Spleen (tissue), 11 donors: Measurements from ENCODE around the gene ZNF699. TPM values are rescaled to one million over a fixed set of nuclear protein-coding genes. Genes with fewer than 3 reads are reported as not detected.
A peak's percentile ranks its signal among the peaks of the same experiment; 100 is the strongest.
"Not testable (repeated sequence)": the region's sequence is repeated elsewhere in the genome, so short reads cannot be mapped to it uniquely, and the experiment has no call there.

ENCODE experiments used
- DNase-seq: peaks from one replicate; pipeline ENCODE4 v3.0.0-alpha.2; 2020
- H3K27ac ChIP-seq, 8 donors: fragments of 200-600 bp; sonication (generic) in 7 of 8; 1 replicate in 4 of 8; 2 replicates in 4 of 8; pipeline versions ENCODE4 v1.5.0 to v1.8.0; 2016 to 2021; ENCODE audit warnings: inconsistent platforms in 4 of 8, mild to moderate bottlenecking in 4 of 8, moderate library complexity in 1 of 8
- H3K27me3 ChIP-seq, 7 donors: fragments of 200-600 bp; sonication (generic) in 6 of 7; replicated peaks in 1 of 7; 1 replicate in 4 of 7; 2 replicates in 3 of 7; pipeline versions ENCODE4 v1.5.0 to v1.8.0; 2016 to 2021; ENCODE audit warnings: inconsistent platforms in 3 of 7, mild to moderate bottlenecking in 1 of 7
- H3K36me3 ChIP-seq, 6 donors: fragments of 200-600 bp; sonication (generic) in 5 of 6; 1 replicate in 4 of 6; 2 replicates in 2 of 6; pipeline versions ENCODE4 v1.5.0 to v1.8.0; 2016 to 2021; ENCODE audit warnings: inconsistent platforms in 2 of 6
- H3K4me1 ChIP-seq, 6 donors: fragments of 200-600 bp; sonication (generic) in 5 of 6; 1 replicate in 3 of 6; 2 replicates in 3 of 6; pipeline versions ENCODE4 v1.5.0 to v1.8.0; 2016 to 2021; ENCODE audit warnings: inconsistent platforms in 3 of 6
- H3K4me3 ChIP-seq, 8 donors: fragments of 200-600 bp; sonication (generic) in 7 of 8; 1 replicate in 4 of 8; 2 replicates in 4 of 8; pipeline versions ENCODE4 v1.5.0 to v1.8.0; 2016 to 2021; ENCODE audit warnings: inconsistent platforms in 4 of 8, mild to moderate bottlenecking in 4 of 8, moderate library complexity in 2 of 8
- H3K9me3 ChIP-seq, 8 donors: fragments of 200-600 bp; sonication (generic) in 7 of 8; 1 replicate in 4 of 8; 2 replicates in 4 of 8; pipeline versions ENCODE4 v1.5.0 to v1.8.0; 2016 to 2021; ENCODE audit warnings: inconsistent platforms in 4 of 8
- POLR2A ChIP-seq, 3 donors: fragments of 450-650 bp; IDR thresholded peaks; one replicate each; pipeline ENCODE4 v1.5.1; 2017; ENCODE audit warnings: antibody characterized with exemption in 3 of 3, mild to moderate bottlenecking in 1 of 3
- POLR2AphosphoS5 ChIP-seq, 3 donors: sonication (generic); formaldehyde crosslinking; IDR thresholded peaks; one replicate each; pipeline ENCODE4 v1.5.1; 2017; ENCODE audit warnings: antibody characterized with exemption in 3 of 3
- WGBS, 5 donors: extraction: QIAGEN DNeasy Blood & Tissue Kit in 3 of 5; methylation state at CpG; one replicate each; pipeline versions ENCODE4 v1.1.5 to v1.1.7; 2013 to 2018; 5-methylcytosine and 5-hydroxymethylcytosine counted together
- intact Hi-C: fragments of 100-400 bp; cut with DNase I; formaldehyde crosslinking; loops from one replicate; pipeline ENCODE4 v1.15.0; 2023; ENCODE audit warnings: low total_unique reads
- polyA plus RNA-seq, 3 donors: library from polyadenylated mRNA; stranded (reverse); fragments of 200-250 nt; gene quantifications; one replicate each; pipeline ENCODE4 v1.2.1, GENCODE V29; 2013
- total RNA-seq, 7 donors: library from RNA; depleted of rRNA in 3 of 7; stranded (reverse); fragments of >200 nt in 3 of 7; fragmentation: NEBNext Ultra II Directional in 4 of 7; extraction: Animal tissue kit (Norgen Biotek cat#: 25700) in 4 of 7; gene quantifications; one replicate each; pipeline versions ENCODE4 v1.1.0 to v1.2.1, GENCODE V29; 2016 to 2021
- TF ChIP-seq, protein P1 (sequence below), 11 experiments: fragments of 200-600 bp in 7 of 11; fragments of 450-650 bp in 4 of 11; sonication (generic) in 4 of 11; IDR thresholded peaks in 8 of 11; conservative IDR thresholded peaks in 3 of 11; 1 replicate in 7 of 11; 2 replicates in 4 of 11; pipeline versions ENCODE4 v1.4.0 to v1.8.0; 2016 to 2021; ENCODE audit warnings: antibody characterized with exemption in 11 of 11, inconsistent platforms in 4 of 11, mild to moderate bottlenecking in 1 of 11
- donor health status: healthy with polysubstance abuse.
- donor health status: DM: no; HTN: no; CAD: no; lungs with moderate emphysema.
- donor health status: DM: no; HTN: no; CAD: no.
- donor health status: Bipolar disorder and iron deficiency.
- donor health status: healthy.
- donor health status: DM: no; HTN: no; CAD: no.
- donor health status: DM: yes; HTN: yes; CAD: no.

ZNF699 gene
- total and polyA plus RNA-seq, 10 donors: 0.67 to 16.2 (median 9.9) TPM

DNA sequence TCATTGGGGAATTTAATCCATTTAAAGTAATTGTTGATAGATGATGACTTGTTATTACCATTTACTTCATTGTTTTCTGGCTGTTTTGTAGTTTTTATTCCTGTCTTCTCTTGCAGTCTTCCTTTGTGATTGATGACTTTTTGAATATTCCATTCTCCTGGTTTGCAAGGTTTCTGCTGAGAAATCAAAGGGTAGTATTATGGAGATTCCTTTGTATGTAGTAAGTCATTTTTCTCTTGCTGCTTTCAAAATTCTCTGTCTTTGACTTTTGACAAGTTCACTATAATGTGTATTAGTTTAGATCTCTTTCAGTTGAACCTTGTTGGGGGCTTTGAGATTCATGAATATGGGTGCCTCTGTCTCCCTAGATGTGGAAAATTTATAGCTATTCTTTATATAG is 20.4 kb upstream of the ZNF699 start:
- Histone ChIP-seq H3K27me3 (no peaks in the 10 kb centered on the region), H3K36me3 (peaks cover 5 to 100% (median 73%) of the 10 kb centered on the region in 6 donors), H3K27ac (no peak overlapping the region), H3K4me3 (no peak overlapping the region), H3K4me1 (peaks cover 0 to 7% (median 2%) of the 10 kb centered on the region in 6 donors), H3K9me3 (peaks cover 35 to 100% (median 100%) of the 10 kb centered on the region in 8 donors)
- no peak for DNase-seq
- TF ChIP-seq POLR2AphosphoS5 (IDR thresholded peaks at IDR 0.05) (no peak), POLR2A (IDR thresholded peaks at IDR 0.05) (no peak)
- TF ChIP-seq, protein P1, sequence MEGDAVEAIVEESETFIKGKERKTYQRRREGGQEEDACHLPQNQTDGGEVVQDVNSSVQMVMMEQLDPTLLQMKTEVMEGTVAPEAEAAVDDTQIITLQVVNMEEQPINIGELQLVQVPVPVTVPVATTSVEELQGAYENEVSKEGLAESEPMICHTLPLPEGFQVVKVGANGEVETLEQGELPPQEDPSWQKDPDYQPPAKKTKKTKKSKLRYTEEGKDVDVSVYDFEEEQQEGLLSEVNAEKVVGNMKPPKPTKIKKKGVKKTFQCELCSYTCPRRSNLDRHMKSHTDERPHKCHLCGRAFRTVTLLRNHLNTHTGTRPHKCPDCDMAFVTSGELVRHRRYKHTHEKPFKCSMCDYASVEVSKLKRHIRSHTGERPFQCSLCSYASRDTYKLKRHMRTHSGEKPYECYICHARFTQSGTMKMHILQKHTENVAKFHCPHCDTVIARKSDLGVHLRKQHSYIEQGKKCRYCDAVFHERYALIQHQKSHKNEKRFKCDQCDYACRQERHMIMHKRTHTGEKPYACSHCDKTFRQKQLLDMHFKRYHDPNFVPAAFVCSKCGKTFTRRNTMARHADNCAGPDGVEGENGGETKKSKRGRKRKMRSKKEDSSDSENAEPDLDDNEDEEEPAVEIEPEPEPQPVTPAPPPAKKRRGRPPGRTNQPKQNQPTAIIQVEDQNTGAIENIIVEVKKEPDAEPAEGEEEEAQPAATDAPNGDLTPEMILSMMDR (IDR thresholded peaks at IDR 0.05 in 8 of 11, conservative IDR thresholded peaks at IDR 0.05 in 3 of 11): no peak
- intact Hi-C loops: no loop called here

DNA sequence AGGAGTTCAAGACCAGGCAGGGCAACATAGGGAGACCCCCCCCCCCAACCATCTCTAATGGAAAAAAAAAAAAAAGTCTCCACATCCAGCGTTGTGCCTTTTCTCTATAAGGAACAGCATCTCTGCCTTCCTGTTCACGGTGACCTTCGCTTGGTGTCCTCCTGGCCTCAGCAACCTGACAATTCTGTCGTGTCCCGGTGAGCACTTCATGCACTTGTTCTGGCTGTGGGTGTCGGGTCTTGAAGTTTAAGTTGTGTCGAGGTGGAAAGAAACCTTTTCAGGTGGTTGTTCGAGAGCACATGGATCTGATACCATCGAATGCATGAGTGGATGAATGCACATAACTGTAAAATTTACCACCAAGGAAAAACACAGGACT is 14.9 kb upstream of the ZNF699 start:
- DNase-seq: no peak
- WGBS, 5 donors: 42 to 60% (median 52%) methylated on average over 9 of the region's 9 CpGs
- H3K9me3 ChIP-seq: peaks cover 17 to 84% (median 64%) of the 10 kb centered on the region in 8 donors
- TF ChIP-seq POLR2AphosphoS5 (IDR thresholded peaks at IDR 0.05) (no peak), POLR2A (IDR thresholded peaks at IDR 0.05) (no peak)
- TF ChIP-seq, protein P1 (IDR thresholded peaks at IDR 0.05 in 8 of 11, conservative IDR thresholded peaks at IDR 0.05 in 3 of 11): no peak
- H3K4me1 ChIP-seq: peaks cover 5 to 20% (median 10%) of the 10 kb centered on the region in 6 donors
- no peaks in the 10 kb centered on the region for H3K27me3 ChIP-seq
- peak overlapping the region; percentile 69 to 95 (median 92) for H3K27ac ChIP-seq
- peaks cover 5 to 48% (median 29%) of the 10 kb centered on the region in 6 donors for H3K36me3 ChIP-seq
- intact Hi-C loops: no loop called here
- peak overlapping the region; percentile 65 to 87 (median 71) for H3K4me3 ChIP-seq

DNA sequence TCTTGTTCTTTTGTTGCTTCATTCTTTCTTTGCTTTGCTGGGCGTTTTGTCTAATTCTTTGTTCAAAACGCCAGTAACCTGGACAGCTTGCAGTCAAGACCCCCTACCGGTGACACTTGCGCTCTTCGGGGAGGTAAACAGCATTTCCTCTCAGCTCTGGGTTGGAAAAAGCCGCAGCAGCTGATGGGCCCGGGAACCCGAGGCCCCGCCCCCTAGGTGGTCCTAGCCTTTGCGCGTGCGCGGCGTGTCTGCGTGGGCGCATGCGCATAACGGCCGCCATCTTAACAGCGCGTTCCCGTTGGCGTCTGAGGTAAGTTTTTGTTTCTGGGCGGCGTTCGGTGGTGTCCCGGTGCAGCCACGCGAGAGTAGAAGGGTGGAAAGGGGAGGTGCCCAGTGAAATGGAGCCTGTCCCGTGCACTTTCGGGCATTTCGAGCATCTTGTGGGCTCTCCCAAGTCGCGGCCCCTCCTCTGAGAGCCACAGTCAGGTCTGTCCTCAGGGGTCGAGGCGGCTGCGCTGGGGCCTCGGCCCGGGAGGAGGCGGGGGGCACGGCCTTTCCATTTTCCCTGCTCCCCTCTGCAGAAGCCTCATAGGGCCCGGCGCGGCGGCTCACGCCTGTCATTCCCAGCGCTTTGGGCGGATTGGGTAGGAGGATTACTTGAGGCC is 14.4 kb upstream of the ZNF699 start, which contains the start of gene ZNF559:
ZNF559 (plus strand) TSS at position 261 of the 665 bp plus-strand sequence. CDS start 14,371 bp downstream, outside the sequence.
- Histone ChIP-seq H3K27me3 (no peaks in the 10 kb centered on the region), H3K27ac (peak within 1 kb of the TSS; percentile 69 to 95 (median 92)), H3K4me3 (peak within 1 kb of the TSS; percentile 65 to 87 (median 71)), H3K9me3 (peaks cover 13 to 84% (median 59%) of the 10 kb centered on the region in 8 donors), H3K4me1 (peaks cover 5 to 20% (median 10%) of the 10 kb centered on the region in 6 donors), H3K36me3 (peaks cover 5 to 43% (median 26%) of the 10 kb centered on the region in 6 donors)
- WGBS, 5 donors: 0 to 1% (median 1%) methylated on average over 22 to 48 of the region's 48 CpGs
- intact Hi-C loops: no loop called here
- peak; percentile 97 for DNase-seq
- no peak for TF ChIP-seq POLR2A (IDR thresholded peaks at IDR 0.05)
- TF ChIP-seq POLR2AphosphoS5 (IDR thresholded peaks at IDR 0.05): peak; percentile 86 to 90 (median 89)
- TF ChIP-seq, protein P1 (IDR thresholded peaks at IDR 0.05 in 8 of 11, conservative IDR thresholded peaks at IDR 0.05 in 3 of 11): peak; percentile 20 to 65 (median 54)

- Histone ChIP-seq H3K9me3 (peaks cover 8 to 84% (median 56%) of the 10 kb centered on the region in 8 donors), H3K4me3 (peak overlapping the region; percentile 65 to 87 (median 71)), H3K36me3 (peaks cover 2 to 38% (median 21%) of the 10 kb centered on the region in 6 donors), H3K27me3 (no peaks in the 10 kb centered on the region), H3K4me1 (peaks cover 5 to 20% (median 10%) of the 10 kb centered on the region in 6 donors), H3K27ac (peak overlapping the region; percentile 69 to 95 (median 92))
- DNase-seq: peak; percentile 81
- WGBS, 5 donors: 1 to 4% (median 2%) methylated on average over 9 of the region's 9 CpGs
- peak in 1 of 3 donors; percentile 5 for TF ChIP-seq POLR2A (IDR thresholded peaks at IDR 0.05)
- TF ChIP-seq, protein P1 (IDR thresholded peaks at IDR 0.05 in 8 of 11, conservative IDR thresholded peaks at IDR 0.05 in 3 of 11): no peak
- intact Hi-C loops: no loop called here
Observed at GRCh38 chr19:9323557-9323918, 13.9 kb upstream of the ZNF699 start.

GRCh38 chr19:9322201-9322600 is 12.6 kb upstream of the ZNF699 start:
- WGBS, 5 donors: 94 to 97% (median 96%) methylated on average over 9 to 10 of the region's 10 CpGs
- DNase-seq, H3K4me3 ChIP-seq, intact Hi-C loops, H3K27ac ChIP-seq, H3K27me3 ChIP-seq: not testable (repeated sequence)
- peaks cover 4 to 84% (median 45%) of the 10 kb centered on the region in 8 donors for H3K9me3 ChIP-seq
- peaks cover 0 to 24% (median 13%) of the 10 kb centered on the region in 6 donors for H3K36me3 ChIP-seq
- peaks cover 5 to 20% (median 10%) of the 10 kb centered on the region in 6 donors for H3K4me1 ChIP-seq

GRCh38 chr19:9321756-9322155 is 12.1 kb upstream of the ZNF699 start:
- intact Hi-C loops, H3K4me3 ChIP-seq, H3K27me3 ChIP-seq, H3K27ac ChIP-seq: not testable (repeated sequence)
- Histone ChIP-seq H3K36me3 (peaks cover 0 to 20% (median 8%) of the 10 kb centered on the region in 6 donors), H3K4me1 (peaks cover 5 to 20% (median 10%) of the 10 kb centered on the region in 6 donors), H3K9me3 (peaks cover 0 to 84% (median 40%) of the 10 kb centered on the region in 8 donors)
- WGBS, 5 donors: 92 to 99% (median 95%) methylated on average over 2 to 11 of the region's 14 CpGs
- peak; percentile 72 for DNase-seq
